Adrenal gland (tissue), 5 donors: ENCODE results near the gene HIGD2A.

Source experiments
- POLR2A ChIP-seq, 2 donors: fragments of 450-650 bp; IDR thresholded peaks; one replicate each; pipeline ENCODE4 v1.6.1; 2017; ENCODE audit warnings: antibody characterized with exemption in 2 of 2, mild to moderate bottlenecking in 2 of 2, moderate library complexity in 1 of 2
- TF ChIP-seq, protein P1 (sequence below), 6 experiments: fragments of 450-650 bp in 4 of 6; fragments of 200-600 bp in 2 of 6; sonication (generic) in 1 of 6; IDR thresholded peaks; 1 replicate in 5 of 6; 2 replicates in 1 of 6; pipeline versions ENCODE4 v1.5.1 to v1.8.0; 2016 to 2021; ENCODE audit warnings: antibody characterized with exemption in 6 of 6, mild to moderate bottlenecking in 2 of 6, moderate library complexity in 1 of 6
- donor health status: DM: no; HTN: no; CAD: no.

DNA sequence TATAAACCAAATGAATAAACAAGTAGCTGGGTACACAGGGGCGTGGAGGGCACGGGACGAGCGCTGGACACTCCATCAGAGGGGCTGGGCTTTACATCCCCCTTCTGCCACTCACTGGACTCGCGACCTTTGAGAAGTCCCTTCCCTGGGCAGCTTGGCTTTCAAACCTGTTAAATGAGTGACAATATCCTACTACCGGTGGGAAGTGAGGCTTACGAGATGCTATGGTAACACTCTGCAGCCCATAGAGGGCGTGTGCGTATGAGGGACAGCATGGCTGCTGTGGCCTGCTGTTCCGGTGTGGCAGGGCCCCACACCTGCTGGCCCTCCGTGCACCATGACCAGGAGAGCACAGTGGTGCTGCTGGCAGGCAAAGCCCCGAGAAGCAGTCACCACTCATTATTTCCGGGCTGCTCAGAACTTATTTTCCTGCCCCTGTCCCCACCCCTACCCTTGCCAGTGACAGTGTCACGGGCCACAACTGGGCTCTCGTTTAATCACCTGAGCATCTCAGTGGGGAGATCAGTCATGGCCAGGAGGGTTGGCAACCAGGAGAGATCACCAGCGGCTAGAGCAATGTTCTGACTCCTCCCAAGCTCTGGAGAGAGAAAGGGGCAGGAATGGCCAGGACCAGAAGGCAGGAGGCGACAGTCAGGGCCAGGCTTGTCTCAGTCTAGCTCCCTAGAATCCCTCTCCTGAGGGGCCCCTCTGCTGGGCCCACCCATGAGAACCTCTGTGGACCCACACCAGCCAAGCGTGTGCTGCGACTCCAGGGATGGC is 17.3 kb downstream of the HIGD2A start:
- TF ChIP-seq, protein P1, sequence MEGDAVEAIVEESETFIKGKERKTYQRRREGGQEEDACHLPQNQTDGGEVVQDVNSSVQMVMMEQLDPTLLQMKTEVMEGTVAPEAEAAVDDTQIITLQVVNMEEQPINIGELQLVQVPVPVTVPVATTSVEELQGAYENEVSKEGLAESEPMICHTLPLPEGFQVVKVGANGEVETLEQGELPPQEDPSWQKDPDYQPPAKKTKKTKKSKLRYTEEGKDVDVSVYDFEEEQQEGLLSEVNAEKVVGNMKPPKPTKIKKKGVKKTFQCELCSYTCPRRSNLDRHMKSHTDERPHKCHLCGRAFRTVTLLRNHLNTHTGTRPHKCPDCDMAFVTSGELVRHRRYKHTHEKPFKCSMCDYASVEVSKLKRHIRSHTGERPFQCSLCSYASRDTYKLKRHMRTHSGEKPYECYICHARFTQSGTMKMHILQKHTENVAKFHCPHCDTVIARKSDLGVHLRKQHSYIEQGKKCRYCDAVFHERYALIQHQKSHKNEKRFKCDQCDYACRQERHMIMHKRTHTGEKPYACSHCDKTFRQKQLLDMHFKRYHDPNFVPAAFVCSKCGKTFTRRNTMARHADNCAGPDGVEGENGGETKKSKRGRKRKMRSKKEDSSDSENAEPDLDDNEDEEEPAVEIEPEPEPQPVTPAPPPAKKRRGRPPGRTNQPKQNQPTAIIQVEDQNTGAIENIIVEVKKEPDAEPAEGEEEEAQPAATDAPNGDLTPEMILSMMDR (IDR thresholded peaks at IDR 0.05): no peak
- no peak for TF ChIP-seq POLR2A (IDR thresholded peaks at IDR 0.05)
